ENCODE results near the gene HSPA12B.
A peak's percentile ranks its signal among the peaks of the same experiment; 100 is the strongest.

The HSPA12B gene

DNA sequence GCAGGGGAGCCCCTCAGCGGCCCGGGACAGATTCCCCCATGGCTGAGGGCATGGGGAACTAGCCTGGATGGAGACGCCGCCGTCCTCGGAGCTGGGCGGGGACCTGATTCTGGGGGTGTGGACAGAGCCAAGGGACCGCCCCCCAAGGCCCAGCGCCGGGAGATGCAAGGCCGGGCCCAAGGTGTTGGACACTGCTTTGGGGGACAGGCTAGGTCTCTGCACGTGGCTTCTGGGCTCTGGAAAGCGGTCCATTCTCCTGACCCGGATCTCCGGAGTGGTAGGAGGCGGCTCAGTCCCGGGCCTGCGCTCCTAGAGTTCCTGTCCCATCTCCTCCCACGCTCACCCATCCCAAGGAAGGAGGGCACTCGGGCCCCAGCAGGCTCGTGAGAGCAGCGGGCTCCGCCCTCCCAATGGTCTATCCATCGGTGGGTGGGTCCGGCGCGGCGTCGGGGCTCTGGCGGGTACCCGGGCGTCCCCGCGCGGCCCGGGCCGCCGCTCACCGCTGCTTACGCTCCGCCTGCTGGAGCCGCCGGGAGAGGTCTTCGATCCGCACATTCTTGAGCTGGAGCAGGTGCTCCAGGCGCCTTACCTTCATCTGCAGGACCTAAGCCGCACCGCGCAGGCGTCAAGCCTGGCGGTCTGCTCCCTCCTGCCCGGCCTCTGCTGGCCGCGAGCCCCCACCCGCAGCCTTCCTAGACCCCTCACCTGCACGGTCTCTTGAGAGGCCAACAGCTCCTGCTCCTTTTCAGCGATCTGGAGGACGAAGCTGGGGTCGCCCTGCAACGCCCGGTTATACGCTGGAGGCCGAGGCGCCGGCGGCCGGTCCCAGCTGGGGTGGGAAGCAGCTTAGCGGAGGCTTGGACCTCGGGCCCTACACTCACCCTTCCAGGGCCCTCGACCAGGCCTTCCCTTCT is 45.5 kb downstream of the HSPA12B start (continued):
- TF ChIP-seq, protein P1, sequence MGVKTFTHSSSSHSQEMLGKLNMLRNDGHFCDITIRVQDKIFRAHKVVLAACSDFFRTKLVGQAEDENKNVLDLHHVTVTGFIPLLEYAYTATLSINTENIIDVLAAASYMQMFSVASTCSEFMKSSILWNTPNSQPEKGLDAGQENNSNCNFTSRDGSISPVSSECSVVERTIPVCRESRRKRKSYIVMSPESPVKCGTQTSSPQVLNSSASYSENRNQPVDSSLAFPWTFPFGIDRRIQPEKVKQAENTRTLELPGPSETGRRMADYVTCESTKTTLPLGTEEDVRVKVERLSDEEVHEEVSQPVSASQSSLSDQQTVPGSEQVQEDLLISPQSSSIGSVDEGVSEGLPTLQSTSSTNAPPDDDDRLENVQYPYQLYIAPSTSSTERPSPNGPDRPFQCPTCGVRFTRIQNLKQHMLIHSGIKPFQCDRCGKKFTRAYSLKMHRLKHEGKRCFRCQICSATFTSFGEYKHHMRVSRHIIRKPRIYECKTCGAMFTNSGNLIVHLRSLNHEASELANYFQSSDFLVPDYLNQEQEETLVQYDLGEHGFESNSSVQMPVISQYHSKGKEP (tag by site-specific recombination; IDR thresholded peaks at IDR 0.05) = no peak
- TF ChIP-seq ZNF341 (tag by site-specific recombination; IDR thresholded peaks at IDR 0.05; ENCODE audit: low read depth) (peak; percentile 39), KLF9 (tag by site-specific recombination; IDR thresholded peaks at IDR 0.05; ENCODE audit: low read depth) (0 out of 2 replicates have a peak, but pooled peaks have one; percentile 25), ZBTB8A (tag by site-specific recombination; IDR thresholded peaks at IDR 0.05) (peak; percentile 47; the same call in 1 of the 2 replicates), SP3 (tag by site-specific recombination; IDR thresholded peaks at IDR 0.05) (peak; percentile 56), ZNF843 (tag by site-specific recombination; IDR thresholded peaks at IDR 0.05) (no peak), GLIS2 (tag by site-specific recombination; IDR thresholded peaks at IDR 0.05) (peak; percentile 56)
- TF ChIP-seq, protein P2, sequence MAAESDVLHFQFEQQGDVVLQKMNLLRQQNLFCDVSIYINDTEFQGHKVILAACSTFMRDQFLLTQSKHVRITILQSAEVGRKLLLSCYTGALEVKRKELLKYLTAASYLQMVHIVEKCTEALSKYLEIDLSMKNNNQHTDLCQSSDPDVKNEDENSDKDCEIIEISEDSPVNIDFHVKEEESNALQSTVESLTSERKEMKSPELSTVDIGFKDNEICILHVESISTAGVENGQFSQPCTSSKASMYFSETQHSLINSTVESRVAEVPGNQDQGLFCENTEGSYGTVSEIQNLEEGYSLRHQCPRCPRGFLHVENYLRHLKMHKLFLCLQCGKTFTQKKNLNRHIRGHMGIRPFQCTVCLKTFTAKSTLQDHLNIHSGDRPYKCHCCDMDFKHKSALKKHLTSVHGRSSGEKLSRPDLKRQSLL (tag by site-specific recombination; IDR thresholded peaks at IDR 0.05) = peak; percentile 56; the same call in 1 of the 2 replicates

DNA sequence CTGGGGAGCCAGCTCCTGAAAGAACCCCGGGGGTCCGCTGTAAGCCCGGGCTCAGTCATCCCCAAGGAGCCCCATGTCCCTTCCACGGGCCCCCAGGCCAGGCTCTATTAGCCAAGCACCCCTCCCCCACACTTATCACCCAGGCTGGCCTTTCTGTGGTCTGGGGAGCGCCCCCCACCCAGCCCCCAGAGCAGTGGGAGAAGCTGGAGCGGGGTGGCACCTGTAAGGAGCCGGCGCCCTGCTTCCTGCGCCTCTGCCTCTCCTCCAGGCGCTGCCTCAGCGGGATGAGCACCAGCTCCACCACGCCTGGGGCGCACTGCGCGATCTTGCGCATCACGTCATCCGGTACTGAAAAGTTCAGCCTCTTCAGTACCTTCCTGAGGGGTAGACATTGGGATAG is 46.5 kb downstream of the HSPA12B start:
- H3K9me3 ChIP-seq (ENCODE audit: control insufficient read depth, insufficient read depth, low read depth, low read length) = no peaks in the 10 kb centered on the region
- H3K4me1 ChIP-seq (ENCODE audit: control insufficient read depth, insufficient read depth, low read length) = 0 out of 2 replicates have a peak, but pooled peaks cover 2% of the 10 kb centered on the region
- TF ChIP-seq KLF16 (tag by site-specific recombination; IDR thresholded peaks at IDR 0.05) (no peak), ZNF292 (tag by site-specific recombination; IDR thresholded peaks at IDR 0.05; ENCODE audit: borderline replicate concordance, low read depth) (no peak), ZBTB21 (tag by site-specific recombination; IDR thresholded peaks at IDR 0.05) (no peak), ZNF585B (tag by site-specific recombination; IDR thresholded peaks at IDR 0.05) (no peak), ZNF529 (tag by site-specific recombination; IDR thresholded peaks at IDR 0.05; ENCODE audit: insufficient replicate concordance) (no peak), ZNF76 (tag by site-specific recombination; IDR thresholded peaks at IDR 0.05; ENCODE audit: borderline replicate concordance, low read depth) (no peak), ZNF433 (tag by site-specific recombination; IDR thresholded peaks at IDR 0.05; ENCODE audit: low read depth) (no peak), ZNF335 (tag by site-specific recombination; conservative IDR thresholded peaks at IDR 0.05) (no peak)
- TF ChIP-seq, protein P3, sequence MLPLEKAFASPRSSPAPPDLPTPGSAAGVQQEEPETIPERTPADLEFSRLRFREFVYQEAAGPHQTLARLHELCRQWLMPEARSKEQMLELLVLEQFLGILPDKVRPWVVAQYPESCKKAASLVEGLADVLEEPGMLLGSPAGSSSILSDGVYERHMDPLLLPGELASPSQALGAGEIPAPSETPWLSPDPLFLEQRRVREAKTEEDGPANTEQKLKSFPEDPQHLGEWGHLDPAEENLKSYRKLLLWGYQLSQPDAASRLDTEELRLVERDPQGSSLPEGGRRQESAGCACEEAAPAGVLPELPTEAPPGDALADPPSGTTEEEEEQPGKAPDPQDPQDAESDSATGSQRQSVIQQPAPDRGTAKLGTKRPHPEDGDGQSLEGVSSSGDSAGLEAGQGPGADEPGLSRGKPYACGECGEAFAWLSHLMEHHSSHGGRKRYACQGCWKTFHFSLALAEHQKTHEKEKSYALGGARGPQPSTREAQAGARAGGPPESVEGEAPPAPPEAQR (tag by site-specific recombination; IDR thresholded peaks at IDR 0.05) = no peak
- TF ChIP-seq, protein P4, sequence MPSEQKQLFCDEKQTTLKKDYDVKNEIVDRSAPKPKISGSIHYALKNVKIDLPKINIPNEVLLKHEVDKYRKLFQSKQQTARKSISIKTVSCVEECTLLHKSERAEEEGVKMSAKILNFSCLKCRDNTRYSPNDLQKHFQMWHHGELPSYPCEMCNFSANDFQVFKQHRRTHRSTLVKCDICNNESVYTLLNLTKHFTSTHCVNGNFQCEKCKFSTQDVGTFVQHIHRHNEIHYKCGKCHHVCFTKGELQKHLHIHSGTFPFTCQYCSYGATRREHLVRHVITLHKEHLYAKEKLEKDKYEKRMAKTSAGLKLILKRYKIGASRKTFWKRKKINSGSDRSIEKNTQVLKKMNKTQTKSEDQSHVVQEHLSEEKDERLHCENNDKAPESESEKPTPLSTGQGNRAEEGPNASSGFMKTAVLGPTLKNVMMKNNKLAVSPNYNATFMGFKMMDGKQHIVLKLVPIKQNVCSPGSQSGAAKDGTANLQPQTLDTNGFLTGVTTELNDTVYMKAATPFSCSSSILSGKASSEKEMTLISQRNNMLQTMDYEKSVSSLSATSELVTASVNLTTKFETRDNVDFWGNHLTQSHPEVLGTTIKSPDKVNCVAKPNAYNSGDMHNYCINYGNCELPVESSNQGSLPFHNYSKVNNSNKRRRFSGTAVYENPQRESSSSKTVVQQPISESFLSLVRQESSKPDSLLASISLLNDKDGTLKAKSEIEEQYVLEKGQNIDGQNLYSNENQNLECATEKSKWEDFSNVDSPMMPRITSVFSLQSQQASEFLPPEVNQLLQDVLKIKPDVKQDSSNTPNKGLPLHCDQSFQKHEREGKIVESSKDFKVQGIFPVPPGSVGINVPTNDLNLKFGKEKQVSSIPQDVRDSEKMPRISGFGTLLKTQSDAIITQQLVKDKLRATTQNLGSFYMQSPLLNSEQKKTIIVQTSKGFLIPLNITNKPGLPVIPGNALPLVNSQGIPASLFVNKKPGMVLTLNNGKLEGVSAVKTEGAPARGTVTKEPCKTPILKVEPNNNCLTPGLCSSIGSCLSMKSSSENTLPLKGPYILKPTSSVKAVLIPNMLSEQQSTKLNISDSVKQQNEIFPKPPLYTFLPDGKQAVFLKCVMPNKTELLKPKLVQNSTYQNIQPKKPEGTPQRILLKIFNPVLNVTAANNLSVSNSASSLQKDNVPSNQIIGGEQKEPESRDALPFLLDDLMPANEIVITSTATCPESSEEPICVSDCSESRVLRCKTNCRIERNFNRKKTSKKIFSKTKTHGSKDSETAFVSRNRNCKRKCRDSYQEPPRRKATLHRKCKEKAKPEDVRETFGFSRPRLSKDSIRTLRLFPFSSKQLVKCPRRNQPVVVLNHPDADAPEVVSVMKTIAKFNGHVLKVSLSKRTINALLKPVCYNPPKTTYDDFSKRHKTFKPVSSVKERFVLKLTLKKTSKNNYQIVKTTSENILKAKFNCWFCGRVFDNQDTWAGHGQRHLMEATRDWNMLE (tag by site-specific recombination; conservative IDR thresholded peaks at IDR 0.05; ENCODE audit: low read depth) = no peak
- TF ChIP-seq, protein P1 (tag by site-specific recombination; IDR thresholded peaks at IDR 0.05) = no peak
- TF ChIP-seq, protein P5, sequence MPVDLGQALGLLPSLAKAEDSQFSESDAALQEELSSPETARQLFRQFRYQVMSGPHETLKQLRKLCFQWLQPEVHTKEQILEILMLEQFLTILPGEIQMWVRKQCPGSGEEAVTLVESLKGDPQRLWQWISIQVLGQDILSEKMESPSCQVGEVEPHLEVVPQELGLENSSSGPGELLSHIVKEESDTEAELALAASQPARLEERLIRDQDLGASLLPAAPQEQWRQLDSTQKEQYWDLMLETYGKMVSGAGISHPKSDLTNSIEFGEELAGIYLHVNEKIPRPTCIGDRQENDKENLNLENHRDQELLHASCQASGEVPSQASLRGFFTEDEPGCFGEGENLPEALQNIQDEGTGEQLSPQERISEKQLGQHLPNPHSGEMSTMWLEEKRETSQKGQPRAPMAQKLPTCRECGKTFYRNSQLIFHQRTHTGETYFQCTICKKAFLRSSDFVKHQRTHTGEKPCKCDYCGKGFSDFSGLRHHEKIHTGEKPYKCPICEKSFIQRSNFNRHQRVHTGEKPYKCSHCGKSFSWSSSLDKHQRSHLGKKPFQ (tag by site-specific recombination; IDR thresholded peaks at IDR 0.05) = no peak
- H3K36me3 ChIP-seq (ENCODE audit: control insufficient read depth in 2 of 2, insufficient read depth in 1 of 2, low read length in 2 of 2) = peaks cover 0 to 4% of the 10 kb centered on the region in 2 experiments; a peak in 2 of 3 replicates
- no peak overlapping the region for H3K27ac ChIP-seq (ENCODE audit: extremely low read depth, low read depth, low read length)
- CTCF ChIA-PET = interaction anchor here (0.6 to 2.9 kb wide), 8 partner anchors 9 to 215 kb away, joined by 3 to 12 read pairs (median 4); partner anchors contain the start of genes ADAM33, ADISSP and AP5S1
- no peak overlapping the region for H3K4me3 ChIP-seq (ENCODE audit: low read depth, low read length)
- POLR2A ChIA-PET = interaction anchor here (1.1 to 2.9 kb wide), 3 partner anchors 11 to 17 kb away, joined by 4 to 36 read pairs (median 5); partner anchors contain the start of genes ADISSP and CDC25B
